GM21390 (cell line): Measurements from ENCODE around the gene PPM1N.

Experiments
- ATAC-seq: cut with Tn5 transposase; IDR thresholded peaks from one replicate; pipeline ENCODE4 v1.9.1; 2021; ENCODE audit not compliant: unreplicated experiment

PPM1N gene

DNA sequence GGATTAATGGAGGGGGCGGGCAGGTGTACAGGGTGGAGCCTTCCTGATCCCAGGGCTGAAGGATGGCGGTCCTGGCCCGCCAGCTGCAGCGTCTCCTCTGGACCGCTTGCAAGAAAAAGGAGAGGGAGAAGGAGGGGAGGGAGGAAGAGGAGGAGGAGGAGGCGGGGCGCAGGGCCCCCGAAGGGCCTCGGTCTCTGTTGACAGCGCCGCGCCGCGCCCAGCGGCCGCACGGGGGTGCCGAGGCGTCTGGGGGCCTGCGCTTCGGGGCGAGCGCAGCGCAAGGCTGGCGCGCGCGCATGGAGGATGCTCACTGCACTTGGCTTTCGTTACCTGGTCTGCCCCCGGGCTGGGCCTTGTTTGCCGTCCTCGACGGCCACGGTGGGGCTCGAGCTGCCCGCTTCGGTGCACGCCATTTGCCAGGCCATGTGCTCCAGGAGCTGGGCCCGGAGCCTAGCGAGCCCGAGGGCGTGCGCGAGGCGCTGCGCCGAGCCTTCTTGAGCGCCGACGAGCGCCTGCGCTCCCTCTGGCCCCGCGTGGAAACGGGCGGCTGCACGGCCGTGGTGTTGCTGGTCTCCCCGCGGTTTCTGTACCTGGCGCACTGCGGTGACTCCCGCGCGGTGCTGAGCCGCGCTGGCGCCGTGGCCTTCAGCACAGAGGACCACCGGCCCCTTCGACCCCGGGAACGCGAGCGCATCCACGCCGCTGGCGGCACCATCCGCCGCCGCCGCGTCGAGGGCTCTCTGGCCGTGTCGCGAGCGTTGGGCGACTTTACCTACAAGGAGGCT lies at the start of gene PPM1N:
TSS of gene PPM1N (plus strand) at position 33 of the 785 bp plus-strand sequence. CDS start at position 63, 30 bp downstream.
- no peak for ATAC-seq

GRCh38 chr19:45448887-45449299 lies 49.4 kb upstream of the PPM1N start:
- ATAC-seq = no peak

DNA sequence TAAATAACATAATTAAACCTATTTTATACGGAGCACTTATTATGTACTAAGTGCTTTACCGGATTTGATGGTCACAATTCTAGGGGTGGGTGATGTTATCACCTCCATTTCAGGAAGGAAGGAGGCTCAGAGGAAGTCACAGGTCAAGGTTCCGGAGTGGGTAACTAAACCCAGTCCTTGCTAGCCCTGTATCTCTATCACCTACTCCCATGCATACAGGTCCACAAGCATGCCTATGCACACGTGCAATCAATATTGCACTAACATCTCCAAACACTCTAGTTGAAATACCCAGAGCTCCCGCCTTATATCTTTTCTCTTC lies 48.3 kb upstream of the PPM1N start:
- ATAC-seq = no peak

DNA sequence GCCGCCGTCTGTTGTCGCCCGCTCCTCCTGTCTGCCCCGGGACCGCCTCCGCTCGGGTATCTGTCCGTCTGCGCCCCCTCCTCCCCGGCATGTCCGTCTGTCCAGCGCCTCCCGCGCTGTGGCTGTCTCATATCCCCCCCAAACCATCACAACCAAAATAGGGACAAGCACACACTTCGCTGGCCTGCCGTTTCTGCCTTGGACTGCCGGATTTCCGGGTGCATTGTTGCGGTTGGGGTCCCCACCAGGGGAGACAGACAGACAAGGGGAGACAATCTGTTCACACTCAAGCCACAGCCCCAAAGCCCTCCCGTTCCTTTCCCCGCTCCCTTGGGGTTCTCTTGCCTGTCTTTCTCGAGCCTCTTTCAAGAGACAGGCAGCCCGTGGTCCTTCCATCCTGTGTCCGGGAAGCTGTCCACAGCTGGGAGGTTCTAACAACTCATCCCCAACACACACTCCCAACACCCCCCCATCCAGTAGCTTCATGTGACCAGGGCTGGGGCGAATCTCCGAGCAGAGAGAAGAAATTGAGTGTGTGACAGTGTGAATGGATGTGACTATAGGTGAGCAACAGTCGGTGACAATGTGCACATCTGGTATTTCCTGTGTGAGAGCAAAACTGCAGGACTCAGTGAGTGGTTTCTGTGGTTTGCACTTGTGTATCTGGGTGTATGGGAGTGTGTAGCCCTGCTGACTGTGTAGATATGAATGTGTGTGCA lies 47.0 kb upstream of the PPM1N start:
- peak; percentile 11 for ATAC-seq

- no peak for ATAC-seq
These were observed 46.3 kb upstream of the PPM1N start for GRCh38 chr19:45451850-45452387.

- ATAC-seq = no peak
These were observed 42.3 kb upstream of the PPM1N start for GRCh38 chr19:45455707-45456499.

- no peak for ATAC-seq
These were observed 41.8 kb upstream of the PPM1N start for GRCh38 chr19:45456500-45456815.

DNA sequence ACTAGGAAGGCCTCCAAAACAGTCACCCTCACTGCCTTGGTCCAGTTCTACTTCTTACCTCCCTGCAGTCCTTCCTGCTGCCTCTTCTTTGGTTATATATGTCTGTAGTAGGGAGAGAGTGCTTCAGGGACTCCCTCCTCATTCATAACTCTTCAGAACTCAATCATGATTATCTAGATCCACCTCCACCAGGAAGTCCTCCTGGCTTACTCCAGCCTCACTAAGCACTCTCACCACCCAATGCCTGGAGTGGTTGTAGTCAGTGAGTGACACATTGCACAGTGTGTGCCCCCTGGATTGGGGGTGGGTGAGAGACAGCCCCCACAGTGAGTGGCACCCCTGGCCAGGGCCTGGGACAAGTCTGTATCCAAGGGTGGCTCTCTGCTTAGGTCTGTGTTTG lies 40.5 kb upstream of the PPM1N start:
- no peak for ATAC-seq

DNA sequence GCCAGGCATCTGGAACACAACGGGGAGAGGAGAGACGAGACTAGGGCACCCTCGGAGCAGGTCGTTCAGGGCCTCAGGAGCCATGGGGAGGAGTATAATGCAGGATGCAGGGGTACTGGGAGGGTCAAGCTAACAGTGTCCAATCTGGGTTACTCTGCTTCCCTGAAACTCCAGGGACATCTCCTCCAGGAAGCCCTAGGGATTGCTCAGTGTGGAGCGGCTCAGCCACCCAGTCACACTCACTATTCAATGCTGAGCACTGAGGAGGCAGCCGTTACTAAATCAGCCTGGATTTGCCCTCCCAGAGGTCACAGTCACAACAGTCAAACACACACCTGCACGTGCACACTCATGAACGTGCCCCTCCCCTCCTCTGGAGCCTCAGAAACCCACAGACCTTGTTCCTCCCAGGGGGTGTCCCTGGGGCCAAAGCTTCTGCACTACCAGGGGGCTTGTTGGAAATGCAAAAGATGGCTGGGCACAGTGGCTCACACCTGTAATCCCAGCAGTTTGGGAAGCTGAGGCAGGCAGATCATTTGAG lies 37.4 kb upstream of the PPM1N start:
- no peak for ATAC-seq

DNA sequence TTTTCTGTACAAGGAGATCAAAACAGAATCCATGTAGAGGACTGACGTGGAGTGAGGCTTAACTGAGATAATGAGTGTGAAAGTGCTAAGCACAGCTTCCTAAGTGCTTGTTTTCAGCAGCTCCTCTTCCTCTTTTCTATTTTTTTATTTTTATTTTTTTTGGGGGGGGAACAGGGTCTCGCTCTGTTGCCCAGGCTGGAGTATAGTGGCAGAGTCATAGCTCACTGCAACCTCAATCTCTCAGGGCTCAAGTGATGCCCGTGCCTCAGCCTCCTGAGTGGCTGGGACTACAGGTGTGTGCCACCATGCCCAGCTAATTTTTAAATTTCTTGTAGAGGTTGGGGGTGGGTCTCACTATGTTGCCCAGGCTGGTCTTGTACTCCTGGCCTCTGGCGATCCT lies 36.1 kb upstream of the PPM1N start:
- no peak for ATAC-seq

DNA sequence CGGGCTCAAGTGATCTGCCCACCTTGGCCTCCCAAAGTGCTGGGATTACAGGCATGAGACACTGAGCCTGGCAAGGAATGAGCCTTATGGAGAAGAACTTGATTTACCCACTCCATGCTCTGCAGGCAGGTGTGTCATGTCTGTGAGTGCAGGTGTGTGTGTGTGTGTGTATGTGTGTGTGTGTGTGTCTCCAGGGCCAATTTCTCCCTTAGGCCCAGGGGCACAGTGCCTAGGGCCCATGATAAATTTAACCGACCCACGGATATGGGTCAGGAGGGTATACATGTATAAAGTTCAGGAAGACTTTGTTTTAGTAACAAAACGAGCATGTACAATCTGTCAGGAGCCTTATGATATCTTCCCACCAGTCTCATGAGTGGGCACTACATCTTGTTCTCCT lies 35.0 kb upstream of the PPM1N start:
- no peak for ATAC-seq

- ATAC-seq = no peak
These were observed 34.0 kb upstream of the PPM1N start for GRCh38 chr19:45464274-45464673.

- ATAC-seq = no peak
These were observed 33.3 kb upstream of the PPM1N start for GRCh38 chr19:45464852-45465441.

DNA sequence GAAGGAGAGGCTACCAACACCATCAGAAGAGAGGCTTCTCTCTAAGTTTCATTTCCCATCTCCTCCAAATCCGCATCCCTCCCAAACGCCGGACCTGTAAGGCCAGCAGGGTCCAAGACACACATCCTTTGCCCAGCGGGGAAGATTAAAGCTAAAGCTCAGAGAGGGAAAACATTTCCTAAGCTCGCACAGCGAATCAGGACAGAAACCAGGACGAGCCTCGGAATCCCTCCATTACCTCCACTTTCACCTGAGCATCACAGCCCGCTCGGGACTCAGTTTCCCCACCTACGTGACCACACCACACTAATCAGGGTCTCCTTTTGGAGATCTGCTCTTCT lies 31.2 kb upstream of the PPM1N start:
- no peak for ATAC-seq

GRCh38 chr19:45467456-45468158 lies 30.6 kb upstream of the PPM1N start, which contains the start of gene FOSB:
TSS of gene FOSB (plus strand) at chr19:45467996. CDS start at chr19:45468587, 591 bp downstream.
- peak; percentile 43 for ATAC-seq

DNA sequence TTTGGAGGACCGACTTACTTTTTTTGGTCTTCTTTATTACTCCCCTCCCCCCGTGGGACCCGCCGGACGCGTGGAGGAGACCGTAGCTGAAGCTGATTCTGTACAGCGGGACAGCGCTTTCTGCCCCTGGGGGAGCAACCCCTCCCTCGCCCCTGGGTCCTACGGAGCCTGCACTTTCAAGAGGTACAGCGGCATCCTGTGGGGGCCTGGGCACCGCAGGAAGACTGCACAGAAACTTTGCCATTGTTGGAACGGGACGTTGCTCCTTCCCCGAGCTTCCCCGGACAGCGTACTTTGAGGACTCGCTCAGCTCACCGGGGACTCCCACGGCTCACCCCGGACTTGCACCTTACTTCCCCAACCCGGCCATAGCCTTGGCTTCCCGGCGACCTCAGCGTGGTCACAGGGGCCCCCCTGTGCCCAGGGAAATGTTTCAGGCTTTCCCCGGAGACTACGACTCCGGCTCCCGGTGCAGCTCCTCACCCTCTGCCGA lies 30.0 kb upstream of the PPM1N start:
- no peak for ATAC-seq

GRCh38 chr19:45468803-45469131 lies 29.5 kb upstream of the PPM1N start:
- ATAC-seq = peak; percentile 24

GRCh38 chr19:45469132-45469944 lies 28.9 kb upstream of the PPM1N start:
- ATAC-seq = peak; percentile 52

GRCh38 chr19:45469945-45470761 lies 28.1 kb upstream of the PPM1N start:
- ATAC-seq = no peak
